Kidney epithelial cell (primary cell): ENCODE results near the gene AVP. TPM values are rescaled to one million over a fixed set of nuclear protein-coding genes. Genes with fewer than 3 reads are reported as not detected.

Experiments
- DNase-seq: peaks from one replicate; pipeline ENCODE4 v3.0.0-alpha.2; 2010; ENCODE audit warnings: low read depth
- H3K27me3 ChIP-seq: 2 replicates; pipeline ENCODE4 v1.6.0; 2011; ENCODE audit warnings: low read length; ENCODE audit not compliant: control insufficient read depth, insufficient read depth
- H3K36me3 ChIP-seq: 2 replicates; pipeline ENCODE4 v1.5.1; 2011; ENCODE audit warnings: low read length; ENCODE audit not compliant: control insufficient read depth, insufficient read depth
- H3K4me3 ChIP-seq: 2 replicates; pipeline ENCODE4 v1.5.1; 2011; ENCODE audit warnings: low read depth, mild to moderate bottlenecking, control low read depth, low read length
- total RNA-seq: library from RNA; depleted of rRNA; stranded (reverse); fragments of >200 nt; gene quantifications from 2 replicates; pipeline ENCODE4 v1.2.3, GENCODE V29; 2015
- TF ChIP-seq, protein P1 (sequence below): IDR thresholded peaks from 2 replicates; pipeline ENCODE4 v1.5.1; 2011; ENCODE audit warnings: mild to moderate bottlenecking, moderate library complexity, low read length, control low read depth, inconsistent platforms; ENCODE audit not compliant: insufficient read depth, poor library complexity, severe bottlenecking

AVP gene
- total RNA-seq, 1 donor from 2014 or later: not detected

DNA sequence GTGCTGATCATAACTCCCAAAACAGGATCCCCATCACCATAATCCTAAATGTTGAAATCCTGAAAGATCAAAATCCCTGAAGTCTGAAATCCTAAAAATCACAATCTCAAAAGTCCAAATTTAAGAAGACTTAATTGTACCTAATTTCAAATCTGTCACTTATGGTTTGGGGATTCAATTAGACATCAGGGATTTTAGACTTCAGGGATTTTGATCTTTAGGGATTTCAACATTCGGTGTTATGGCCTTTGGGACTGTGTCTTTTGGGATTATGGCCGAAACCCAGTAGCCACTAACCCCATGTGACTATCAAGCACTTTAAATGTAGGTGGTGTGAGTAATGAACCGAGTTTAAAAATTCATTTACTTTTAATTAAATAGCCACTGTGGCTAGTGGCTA lies 21.7 kb upstream of the AVP start:
- no peak for DNase-seq
- Histone ChIP-seq H3K36me3 (no peaks in the 10 kb centered on the region), H3K4me3 (no peak overlapping the region), H3K27me3 (no peaks in the 10 kb centered on the region)
- TF ChIP-seq, protein P1, sequence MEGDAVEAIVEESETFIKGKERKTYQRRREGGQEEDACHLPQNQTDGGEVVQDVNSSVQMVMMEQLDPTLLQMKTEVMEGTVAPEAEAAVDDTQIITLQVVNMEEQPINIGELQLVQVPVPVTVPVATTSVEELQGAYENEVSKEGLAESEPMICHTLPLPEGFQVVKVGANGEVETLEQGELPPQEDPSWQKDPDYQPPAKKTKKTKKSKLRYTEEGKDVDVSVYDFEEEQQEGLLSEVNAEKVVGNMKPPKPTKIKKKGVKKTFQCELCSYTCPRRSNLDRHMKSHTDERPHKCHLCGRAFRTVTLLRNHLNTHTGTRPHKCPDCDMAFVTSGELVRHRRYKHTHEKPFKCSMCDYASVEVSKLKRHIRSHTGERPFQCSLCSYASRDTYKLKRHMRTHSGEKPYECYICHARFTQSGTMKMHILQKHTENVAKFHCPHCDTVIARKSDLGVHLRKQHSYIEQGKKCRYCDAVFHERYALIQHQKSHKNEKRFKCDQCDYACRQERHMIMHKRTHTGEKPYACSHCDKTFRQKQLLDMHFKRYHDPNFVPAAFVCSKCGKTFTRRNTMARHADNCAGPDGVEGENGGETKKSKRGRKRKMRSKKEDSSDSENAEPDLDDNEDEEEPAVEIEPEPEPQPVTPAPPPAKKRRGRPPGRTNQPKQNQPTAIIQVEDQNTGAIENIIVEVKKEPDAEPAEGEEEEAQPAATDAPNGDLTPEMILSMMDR: no peak

DNA sequence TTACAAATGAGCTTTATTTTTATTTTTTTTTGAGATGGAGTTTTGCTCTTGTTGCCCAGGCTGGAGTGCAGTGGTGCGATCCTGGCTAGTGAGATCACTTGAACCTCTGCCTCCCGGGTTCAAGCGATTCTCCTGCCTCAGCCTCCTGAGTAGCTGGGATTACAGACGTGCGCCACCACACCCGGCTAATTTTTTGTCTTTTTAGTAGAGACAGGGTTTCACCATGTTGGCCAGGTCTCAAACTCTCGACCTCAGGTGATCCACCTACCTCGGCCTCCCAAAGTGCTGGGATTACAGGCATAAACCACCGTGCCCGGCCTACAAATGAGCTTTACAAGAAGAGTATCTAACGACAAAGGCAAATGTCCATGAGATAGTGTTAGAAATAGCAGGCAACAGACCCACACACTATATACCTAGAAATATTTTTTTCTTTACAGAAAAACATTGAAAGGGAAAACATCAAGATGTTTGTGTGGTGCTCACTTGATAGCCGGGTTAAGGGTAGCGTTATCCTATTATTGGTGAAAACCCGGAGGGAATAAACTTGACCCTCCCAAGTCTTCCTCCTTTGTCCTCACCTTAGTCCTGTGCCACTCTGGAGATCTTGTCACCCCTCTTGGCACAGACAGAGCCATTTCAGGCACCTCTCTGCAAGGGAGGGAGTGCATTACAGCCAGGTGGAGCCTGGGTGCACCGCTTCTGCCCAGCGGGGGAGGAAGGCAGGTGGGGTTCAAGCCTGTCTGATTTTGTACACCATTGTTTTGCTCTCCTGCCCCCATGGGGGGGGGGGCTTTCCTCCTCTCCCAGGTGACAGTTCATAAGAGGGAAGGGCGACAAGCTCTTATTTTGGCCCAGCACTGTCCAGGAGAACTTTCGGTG lies 21.0 kb upstream of the AVP start:
- DNase-seq: no peak
- TF ChIP-seq, protein P1: no peak
- no peaks in the 10 kb centered on the region for H3K27me3 ChIP-seq
- H3K4me3 ChIP-seq: no peak overlapping the region
- no peaks in the 10 kb centered on the region for H3K36me3 ChIP-seq

DNA sequence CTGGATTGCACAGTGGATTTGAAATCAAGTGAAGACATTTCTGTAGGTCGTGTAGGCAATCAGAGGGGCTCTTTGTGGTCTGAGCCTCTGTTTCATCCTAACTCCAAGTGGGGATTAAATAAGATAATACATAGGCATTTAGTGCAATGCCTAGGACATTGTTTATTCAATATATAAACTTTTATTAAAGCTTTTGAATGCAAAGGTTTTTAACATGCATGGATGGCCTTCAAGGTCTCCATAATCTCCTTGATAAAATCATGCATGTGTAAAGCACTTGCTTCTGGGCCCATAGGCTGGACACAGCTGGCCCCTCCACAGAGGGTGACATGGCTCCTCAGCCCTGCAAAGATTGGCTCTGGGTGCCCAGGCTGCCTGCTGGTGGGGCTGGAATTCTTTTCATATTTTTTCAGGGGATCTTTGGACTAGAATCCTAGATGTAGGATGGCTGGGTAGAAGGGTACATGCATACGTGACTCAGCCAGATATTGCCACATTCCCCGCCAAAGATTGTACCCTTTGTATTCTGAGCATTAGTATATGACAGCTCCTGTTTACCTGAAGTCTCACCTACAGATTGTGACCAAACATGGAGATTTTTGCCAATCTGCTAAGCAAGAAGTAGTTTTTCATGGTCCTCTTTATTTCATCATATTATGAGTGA lies 19.0 kb upstream of the AVP start:
- DNase-seq: no peak
- H3K27me3 ChIP-seq: no peaks in the 10 kb centered on the region
- H3K36me3 ChIP-seq: no peaks in the 10 kb centered on the region
- H3K4me3 ChIP-seq: no peak overlapping the region
- TF ChIP-seq, protein P1: no peak

DNA sequence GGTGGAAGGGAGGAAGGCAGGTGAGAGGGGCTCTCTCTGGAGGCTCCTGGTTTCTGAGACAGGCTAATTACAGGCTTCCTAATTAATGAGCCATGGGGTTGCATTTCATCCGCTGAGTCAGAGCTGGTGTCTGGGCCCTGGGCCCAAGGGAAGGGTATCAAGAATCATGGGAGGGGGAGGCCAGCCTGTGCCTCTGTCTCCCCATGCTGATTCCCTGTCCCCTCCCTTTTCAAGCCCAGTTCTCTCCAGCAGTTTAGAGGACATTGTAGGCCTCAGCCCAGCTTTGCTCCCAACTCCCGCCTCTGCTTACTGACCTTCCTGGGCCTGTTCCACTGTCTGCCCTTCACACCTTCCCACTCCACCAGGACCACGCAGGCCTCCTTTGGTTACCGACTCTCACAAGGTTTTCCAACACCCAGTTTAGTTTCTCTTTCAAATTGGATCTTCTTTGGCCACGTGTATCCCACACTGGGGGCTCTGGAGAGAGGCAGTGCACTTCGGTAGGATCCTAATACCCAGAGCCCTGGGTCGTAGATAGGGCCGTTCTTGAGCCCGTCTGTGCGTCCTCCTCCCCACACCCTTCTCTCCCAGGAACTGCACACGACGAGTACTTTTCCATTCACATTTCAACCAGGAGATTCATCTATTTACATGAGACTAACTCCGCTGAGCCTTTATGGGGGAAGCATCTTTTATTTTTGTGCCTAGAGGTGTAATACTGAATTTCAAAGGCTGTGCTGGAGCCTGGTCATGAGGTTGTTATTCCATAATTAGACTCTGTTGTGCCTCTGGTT lies 18.2 kb upstream of the AVP start:
- Histone ChIP-seq H3K27me3 (no peaks in the 10 kb centered on the region), H3K4me3 (no peak overlapping the region), H3K36me3 (no peaks in the 10 kb centered on the region)
- no peak for DNase-seq
- TF ChIP-seq, protein P1: no peak

DNA sequence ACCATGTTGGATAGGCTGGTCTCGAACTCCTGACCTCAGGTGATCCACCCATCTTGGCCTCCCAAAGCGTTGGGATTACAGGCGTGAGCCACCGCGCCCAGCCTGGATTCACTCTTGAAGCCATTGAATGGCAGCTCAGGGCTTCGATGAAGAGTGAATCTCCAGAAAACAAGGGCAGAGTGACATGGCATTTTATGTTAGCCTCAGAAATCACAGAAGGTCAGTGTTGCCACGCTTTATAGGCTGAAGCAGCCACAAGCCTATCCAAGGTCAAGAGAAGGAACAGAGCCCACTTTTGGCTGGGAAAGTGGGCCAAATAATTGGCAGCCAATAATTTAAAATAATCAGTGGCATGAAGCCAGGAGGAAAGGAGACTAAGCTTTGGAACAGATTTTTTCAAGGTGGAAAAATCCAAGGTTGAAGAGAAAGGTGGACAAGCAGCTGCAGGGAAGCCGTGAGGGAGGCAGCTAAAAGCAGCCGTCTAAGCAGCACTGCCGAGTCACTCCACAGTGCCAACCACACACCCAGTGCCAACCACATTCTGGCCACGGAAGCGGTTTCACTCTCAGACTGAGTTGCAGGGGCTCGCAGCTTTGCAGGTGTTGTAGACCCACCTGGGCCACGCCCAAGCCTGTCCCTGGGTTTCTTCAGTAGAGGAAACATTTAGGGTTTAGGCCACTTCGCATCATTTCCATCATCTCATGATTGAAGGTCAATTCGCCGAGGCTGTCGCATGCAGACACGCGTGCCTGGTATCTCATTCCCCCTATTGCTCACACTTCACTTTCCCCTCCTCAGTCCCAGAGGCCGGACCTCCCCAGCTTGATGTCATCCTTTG lies 17.4 kb upstream of the AVP start:
- no peaks in the 10 kb centered on the region for H3K27me3 ChIP-seq
- no peak for DNase-seq

More for the DNA sequence above, 17.4 kb upstream of the AVP start:
- H3K4me3 ChIP-seq: no peak overlapping the region
- H3K36me3 ChIP-seq: no peaks in the 10 kb centered on the region
- TF ChIP-seq, protein P1: no peak
